Stimulated activated CD8-positive, alpha-beta memory T cell treated with anti-CD3 and anti-CD28 coated beads, Interleukin-12 subunit alpha, Interleukin-12 subunit beta, amount 100 ng/mL, for 4 hours (primary cell): Measurements from ENCODE around the gene FGF18.
"Not testable (repeated sequence)": the region's sequence is repeated elsewhere in the genome, so short reads cannot be mapped to it uniquely, and the experiment has no call there.

ENCODE experiments used
- DNase-seq: peaks from one replicate; pipeline ENCODE4 v3.0.0-alpha.2; 2020; ENCODE audit warnings: low read depth

The FGF18 gene

DNA sequence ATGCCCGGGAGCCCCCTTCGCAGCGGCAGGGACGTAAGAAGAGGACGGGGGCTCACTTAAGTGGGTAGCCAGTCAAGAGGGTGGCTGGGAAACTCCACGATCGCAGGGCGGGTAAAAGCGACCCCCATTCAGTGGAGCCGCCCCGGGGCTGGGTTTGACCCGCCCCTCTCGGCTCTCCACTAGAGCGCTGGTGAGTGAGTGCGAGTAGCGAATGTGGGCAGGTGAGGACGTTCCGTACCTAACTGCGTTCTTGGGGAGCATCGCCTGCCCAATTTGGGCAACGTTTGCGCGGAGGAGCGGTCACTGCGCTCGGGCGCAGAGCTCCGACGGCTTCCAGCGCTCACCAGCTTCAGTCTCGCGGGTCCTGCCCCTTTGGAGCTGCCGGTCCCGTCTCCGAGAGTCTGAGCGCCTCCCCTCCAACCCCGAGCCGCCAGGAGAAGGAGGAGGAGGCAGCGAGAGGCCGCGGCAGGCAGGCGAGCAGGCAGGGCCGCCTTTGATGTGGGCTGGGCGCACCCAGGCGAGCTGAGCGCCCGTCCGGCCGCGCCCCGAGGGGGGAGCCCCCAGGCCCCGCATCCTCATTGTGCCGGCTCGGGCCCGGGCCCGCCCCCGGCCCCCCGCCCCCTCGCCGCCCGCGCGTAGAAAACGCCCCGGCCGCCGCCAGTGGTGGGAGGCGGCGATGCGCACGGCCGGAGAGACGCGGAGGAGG lies at the start of gene FGF18:
TSS of gene FGF18 (plus strand) at position 666 of the 706 bp plus-strand sequence. CDS start 553 bp downstream, outside the sequence.
- peak; percentile 8 for DNase-seq

- no peak for DNase-seq
Measured at GRCh38 chr5:171369898-171370297, 49.5 kb upstream of the FGF18 start.

DNA sequence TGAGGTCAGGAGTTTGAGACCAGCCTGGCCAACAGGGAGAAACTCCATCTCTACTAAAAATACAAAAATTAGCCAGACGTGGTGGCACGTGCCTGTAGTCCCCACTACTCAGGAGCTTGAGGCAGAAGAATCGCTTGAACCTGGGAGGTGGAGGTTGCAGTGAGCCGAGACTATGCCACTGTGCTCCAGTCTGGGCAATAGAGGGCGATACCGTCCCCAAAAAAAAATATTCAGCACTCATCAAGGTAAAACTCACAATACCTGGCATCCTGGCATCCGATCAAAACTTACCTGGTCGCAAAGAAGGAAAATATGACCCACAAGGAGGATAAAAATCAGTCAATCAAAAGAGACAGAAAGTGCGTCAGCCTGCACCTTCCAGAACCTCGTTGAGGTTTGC lies 48.6 kb upstream of the FGF18 start:
- not testable (repeated sequence) for DNase-seq

GRCh38 chr5:171371326-171371725 lies 48.1 kb upstream of the FGF18 start:
- DNase-seq = no peak

DNA sequence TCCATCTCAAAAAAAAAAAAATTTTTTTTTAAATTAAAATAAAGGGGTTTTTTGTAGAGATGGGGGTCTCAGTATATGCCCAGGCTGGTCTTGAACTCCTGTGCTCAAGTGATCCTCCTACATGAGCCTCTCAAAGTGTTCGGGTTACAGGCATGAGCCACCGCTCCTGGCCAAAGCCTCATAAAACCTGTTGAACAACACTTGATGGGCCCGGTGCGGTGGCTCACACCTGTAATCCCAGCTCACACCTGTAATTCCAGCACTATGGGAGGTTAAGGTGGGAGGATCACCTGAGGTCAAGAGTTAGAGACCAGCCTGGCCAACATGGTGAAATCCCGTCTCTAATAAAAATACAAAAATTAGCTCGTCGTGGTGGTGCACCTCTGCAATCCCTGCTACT lies 39.5 kb upstream of the FGF18 start:
- DNase-seq = no peak

DNA sequence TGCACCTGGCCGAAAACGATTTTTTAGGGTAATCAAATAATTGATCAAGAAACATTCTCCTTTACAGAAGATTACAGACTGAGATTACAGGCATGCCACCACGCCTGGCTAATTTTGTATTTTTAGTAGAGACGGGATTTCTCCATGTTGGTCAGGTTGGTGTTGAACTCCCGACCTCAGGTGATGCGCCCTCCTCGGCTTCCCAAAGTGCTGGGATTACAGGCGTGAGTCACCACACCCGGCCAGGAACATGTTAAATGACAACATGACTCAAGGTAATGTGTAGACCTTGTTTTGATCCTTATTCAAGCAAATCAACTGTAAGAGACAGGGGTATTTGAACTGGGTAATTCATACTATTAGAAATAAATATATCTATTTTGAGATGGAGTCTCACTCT lies 35.0 kb upstream of the FGF18 start:
- not testable (repeated sequence) for DNase-seq

- not testable (repeated sequence) for DNase-seq
Measured at GRCh38 chr5:171384999-171385398, 34.4 kb upstream of the FGF18 start.

DNA sequence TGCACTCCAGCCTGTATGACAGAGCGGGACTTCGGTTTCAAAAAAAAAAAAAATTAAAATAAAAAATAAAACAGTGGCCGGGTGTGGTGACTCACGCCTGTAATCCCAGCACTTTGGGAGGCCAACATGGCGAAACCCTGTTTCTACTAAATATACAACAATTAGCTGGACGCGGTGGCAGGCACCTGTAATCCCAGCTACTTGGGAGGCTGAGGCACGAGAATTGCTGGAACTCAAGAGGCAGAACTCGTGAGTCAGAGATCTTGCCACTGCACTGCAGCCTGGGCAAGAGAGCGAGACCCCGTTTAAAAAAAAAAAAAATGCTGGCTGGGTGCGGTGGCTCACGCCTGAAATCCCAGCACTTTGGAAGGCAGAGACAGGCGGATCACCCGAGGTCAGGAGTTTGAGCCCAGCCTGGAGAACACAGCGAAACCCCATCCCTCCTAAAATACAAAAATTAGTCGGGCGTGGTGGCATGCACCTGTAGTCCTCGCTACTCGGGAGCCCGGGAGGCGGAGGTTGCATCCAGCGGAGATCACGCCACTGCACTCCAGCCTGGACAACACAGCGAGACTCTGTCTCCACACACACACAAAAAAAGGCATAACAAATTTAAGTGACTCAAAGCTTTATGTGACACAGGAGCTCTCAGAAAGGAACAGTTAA lies 33.3 kb upstream of the FGF18 start:
- no peak for DNase-seq

- DNase-seq = no peak
Measured at GRCh38 chr5:171386861-171387344, 32.5 kb upstream of the FGF18 start.

- peak; percentile 95 for DNase-seq
Measured at GRCh38 chr5:171387345-171387969, 32.0 kb upstream of the FGF18 start, which contains the start of gene NPM1. Gene NPM1, plus strand, starts transcription at chr5:171387849. Its CDS starts 100 bp downstream, at chr5:171387949.

GRCh38 chr5:171387970-171388815 lies 31.3 kb upstream of the FGF18 start:
- peak; percentile 76 for DNase-seq

DNA sequence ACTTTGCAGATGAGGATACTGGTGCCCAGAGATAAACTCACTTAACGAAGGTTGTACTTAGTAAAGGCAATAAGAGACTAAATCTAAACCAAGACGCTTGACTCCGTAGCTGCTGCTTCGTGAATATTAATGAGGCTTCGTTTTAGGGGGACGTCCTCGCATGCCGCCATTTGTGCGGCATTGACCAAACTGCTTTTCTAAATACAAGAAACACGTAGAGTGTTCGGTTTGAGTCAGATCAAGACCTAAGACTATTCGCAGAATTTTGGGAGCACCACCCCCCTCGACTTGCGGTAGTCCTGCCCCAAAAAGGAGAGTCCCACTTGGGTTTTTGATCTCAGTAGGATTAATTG lies 30.7 kb upstream of the FGF18 start:
- no peak for DNase-seq

DNA sequence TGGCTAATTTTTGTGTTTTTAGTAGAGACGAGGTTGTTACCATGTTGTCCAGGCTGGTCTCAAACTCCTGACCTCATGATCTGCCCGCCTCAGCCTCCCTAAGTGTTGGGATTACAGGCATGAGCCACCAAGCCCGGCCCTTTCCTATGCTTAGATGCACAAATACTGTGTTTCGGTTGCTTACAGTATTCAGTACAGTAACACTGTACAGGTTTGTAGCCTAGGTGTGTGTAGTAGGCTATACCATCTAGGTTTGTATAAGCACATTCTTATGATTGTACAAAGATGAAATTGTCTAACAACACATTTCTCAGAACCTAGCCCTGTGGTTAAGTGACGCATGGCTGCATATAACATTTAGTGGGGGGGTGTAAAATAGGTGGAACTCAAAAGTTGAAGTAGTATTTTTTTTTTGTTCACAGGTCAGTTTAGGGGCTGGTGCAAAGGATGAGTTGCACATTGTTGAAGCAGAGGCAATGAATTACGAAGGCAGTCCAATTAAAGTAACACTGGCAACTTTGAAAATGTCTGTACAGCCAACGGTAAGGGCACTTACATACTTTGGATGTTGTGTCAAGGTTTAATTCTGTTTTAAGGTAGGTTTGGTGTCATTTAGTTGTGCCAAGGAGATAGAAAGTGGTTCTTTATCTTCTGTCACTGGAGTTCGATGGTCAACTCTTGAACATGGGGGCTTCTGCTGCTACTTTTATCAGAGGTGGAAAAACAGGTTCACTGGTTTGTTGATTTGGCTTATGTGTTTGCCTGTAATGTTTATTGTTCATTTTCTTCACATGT lies 28.4 kb upstream of the FGF18 start:
- no peak for DNase-seq

DNA sequence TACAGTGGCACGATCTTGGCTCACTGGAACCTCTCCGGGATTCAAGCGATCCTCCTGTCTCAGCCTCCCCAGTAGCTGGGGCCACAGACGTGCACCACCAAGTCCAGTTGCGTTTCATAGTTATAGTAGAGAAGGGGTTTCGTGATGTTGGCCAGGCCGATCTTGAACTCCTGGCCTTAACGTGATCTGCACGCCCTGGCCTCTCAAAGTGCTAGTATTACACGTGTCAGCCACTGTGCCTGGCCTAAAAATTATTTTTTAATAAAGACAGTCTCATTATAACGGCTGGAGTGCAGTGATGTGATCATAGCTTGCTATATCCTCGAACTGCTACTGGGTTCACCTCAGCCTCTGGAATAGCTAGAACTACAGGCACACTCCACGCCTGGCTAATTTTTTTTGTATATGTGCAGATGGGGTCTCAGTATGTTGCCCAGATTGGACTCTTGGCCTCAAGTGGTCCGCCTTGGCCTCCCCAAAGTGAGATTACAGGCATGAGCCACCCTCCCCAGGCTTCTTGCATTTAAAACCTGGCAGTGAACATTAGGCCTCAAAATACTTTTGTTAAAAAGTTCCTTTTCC lies 27.4 kb upstream of the FGF18 start:
- no peak for DNase-seq

- DNase-seq = no peak
Measured at GRCh38 chr5:171392585-171393159, 26.8 kb upstream of the FGF18 start.

DNA sequence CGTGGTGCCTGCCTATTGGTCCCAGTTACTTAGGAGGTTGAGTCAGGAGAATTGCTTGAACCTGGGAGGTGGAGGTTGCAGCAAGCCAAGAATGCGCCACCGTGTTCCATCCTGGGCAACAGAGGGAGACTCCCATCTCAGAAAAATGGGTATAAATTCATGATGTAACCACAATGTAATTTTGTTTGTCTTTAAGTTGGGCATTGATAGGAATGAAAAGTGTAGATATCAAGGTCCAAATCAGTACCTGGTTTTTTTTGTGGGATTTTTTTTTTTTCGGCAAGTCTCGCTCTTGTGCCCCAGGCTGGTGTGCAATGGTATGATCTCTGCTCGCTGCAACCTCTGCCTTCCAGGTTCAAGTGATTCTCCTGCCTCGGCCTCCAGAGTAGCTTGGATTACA lies 24.4 kb upstream of the FGF18 start:
- DNase-seq = no peak

DNA sequence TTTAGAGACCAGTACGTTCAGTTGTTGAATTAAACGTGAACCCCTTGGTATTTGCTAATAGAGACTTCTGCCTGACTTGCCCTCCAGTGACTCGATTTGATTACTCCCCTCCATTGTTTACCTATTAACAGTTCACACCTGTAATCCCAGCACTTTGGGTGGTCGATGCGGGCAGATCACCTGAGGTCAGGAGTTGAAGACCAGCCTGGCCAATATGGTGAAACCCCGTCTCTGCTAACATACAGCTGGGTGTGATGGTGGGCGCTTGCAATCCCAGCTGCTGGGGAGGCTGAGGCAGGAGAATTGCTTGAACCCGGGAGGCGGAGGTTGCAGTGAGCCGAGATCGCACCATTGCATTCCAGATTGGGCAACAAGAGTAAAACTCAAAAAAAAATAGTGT lies 22.9 kb upstream of the FGF18 start:
- not testable (repeated sequence) for DNase-seq

- no peak for DNase-seq
Measured at GRCh38 chr5:171397190-171397589, 22.3 kb upstream of the FGF18 start.

GRCh38 chr5:171397599-171397998 lies 21.8 kb upstream of the FGF18 start:
- DNase-seq = no peak

DNA sequence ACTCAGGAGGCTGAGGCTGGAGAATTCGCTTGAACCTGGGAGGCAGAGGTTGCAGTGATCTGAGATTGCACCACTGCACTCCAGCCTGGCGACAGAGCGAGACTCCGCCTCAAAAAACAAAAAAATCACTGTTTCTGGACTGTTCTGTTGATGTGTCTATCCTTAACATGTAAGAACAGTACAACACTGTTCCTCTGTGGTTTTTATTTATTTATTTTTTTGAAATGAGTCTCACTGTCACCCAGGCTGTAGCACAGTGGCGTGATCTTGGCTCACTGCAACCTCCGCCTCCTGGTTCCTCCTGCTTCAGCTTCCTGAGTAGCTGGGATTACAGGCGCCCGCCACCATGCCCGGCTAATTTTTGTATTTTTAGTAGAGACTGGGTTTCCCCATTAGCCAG lies 20.8 kb upstream of the FGF18 start:
- DNase-seq = not testable (repeated sequence)

- DNase-seq = no peak
Measured at GRCh38 chr5:171400169-171400568, 19.3 kb upstream of the FGF18 start.
